Activated T-helper 9 cell treated with anti-CD3 and anti-CD28 coated beads, Interleukin-2, amount 50 U/mL, for 16 hours (primary cell): Measurements from ENCODE around the gene HYOU1.
"Not testable (repeated sequence)": the region's sequence is repeated elsewhere in the genome, so short reads cannot be mapped to it uniquely, and the experiment has no call there.

ENCODE experiments used
- DNase-seq: peaks from one replicate; pipeline ENCODE4 v3.0.0-alpha.2; 2020; ENCODE audit warnings: low read depth

Gene HYOU1

GRCh38 chr11:119044708-119045107 is 12.3 kb downstream of the HYOU1 start:
- DNase-seq: no peak

GRCh38 chr11:119042927-119043326 is 14.1 kb downstream of the HYOU1 start:
- DNase-seq: no peak

GRCh38 chr11:119041821-119042514 is 15.0 kb downstream of the HYOU1 start:
- DNase-seq: no peak

GRCh38 chr11:119039471-119039870 is 17.5 kb downstream of the HYOU1 start:
- DNase-seq: not testable (repeated sequence)

GRCh38 chr11:119038884-119039283 is 18.1 kb downstream of the HYOU1 start:
- DNase-seq: no peak

- no peak for DNase-seq
Observed at GRCh38 chr11:119034813-119035212, 22.2 kb downstream of the HYOU1 start.

- not testable (repeated sequence) for DNase-seq
Observed at GRCh38 chr11:119033421-119033820, 23.6 kb downstream of the HYOU1 start.

GRCh38 chr11:119031912-119032280 is 25.1 kb downstream of the HYOU1 start:
- DNase-seq: no peak

- peak; percentile 99 for DNase-seq
Observed at GRCh38 chr11:119030329-119031047, 26.5 kb downstream of the HYOU1 start, which contains the start of gene SLC37A4. Gene SLC37A4 (minus strand): TSS chr11:119030877.

GRCh38 chr11:119030029-119030328 is 27.0 kb downstream of the HYOU1 start:
- DNase-seq: no peak

GRCh38 chr11:119029340-119030028 is 27.5 kb downstream of the HYOU1 start:
- peak; percentile 38 for DNase-seq

- no peak for DNase-seq
Observed at GRCh38 chr11:119029069-119029339, 28.0 kb downstream of the HYOU1 start.

GRCh38 chr11:119028346-119029068 is 28.5 kb downstream of the HYOU1 start:
- no peak for DNase-seq

- DNase-seq: no peak
Observed at GRCh38 chr11:119027561-119028345, 29.3 kb downstream of the HYOU1 start.

GRCh38 chr11:119026970-119027369 is 30.0 kb downstream of the HYOU1 start:
- DNase-seq: no peak

GRCh38 chr11:119025978-119026766 is 30.8 kb downstream of the HYOU1 start:
- no peak for DNase-seq

- DNase-seq: no peak
Observed at GRCh38 chr11:119025541-119025940, 31.5 kb downstream of the HYOU1 start.

GRCh38 chr11:119025099-119025473 is 31.9 kb downstream of the HYOU1 start:
- no peak for DNase-seq

- DNase-seq: no peak
Observed at GRCh38 chr11:119024430-119025098, 32.4 kb downstream of the HYOU1 start.

- DNase-seq: no peak
Observed at GRCh38 chr11:119023741-119024140, 33.3 kb downstream of the HYOU1 start.

- no peak for DNase-seq
Observed at GRCh38 chr11:119021631-119022030, 35.4 kb downstream of the HYOU1 start.
